ENCODE measurements around the gene RITA1.
A peak's percentile ranks its signal among the peaks of the same experiment; 100 is the strongest.
"Not testable (repeated sequence)": the region's sequence is repeated elsewhere in the genome, so short reads cannot be mapped to it uniquely, and the experiment has no call there.

The RITA1 gene
- long read RNA-seq, donor 1, transcript RITA1-201 (4 exons, 2,053 nt): major isoform, 14 of 26 reads
- long read RNA-seq, donor 1, partial matches to known transcripts: 12 of 26 reads
- long read RNA-seq, donor 1, other reads (novel, unspliced or antisense): 0 of 26 reads
- long read RNA-seq, donor 2, transcript RITA1-201 (4 exons, 2,053 nt): major isoform, 8 of 17 reads
- long read RNA-seq, donor 2, partial matches to known transcripts: 7 of 17 reads
- long read RNA-seq, donor 2, other reads (novel, unspliced or antisense): 0 of 17 reads
- long read RNA-seq, donor 3, partial matches to known transcripts: 0 of 5 reads
- long read RNA-seq, donor 3, other reads (novel, unspliced or antisense): 0 of 5 reads
- long read RNA-seq, donor 4, transcript RITA1-201 (4 exons, 2,053 nt): major isoform, 8 of 9 reads
- long read RNA-seq, donor 4, partial matches to known transcripts: 0 of 9 reads
- long read RNA-seq, donor 4, other reads (novel, unspliced or antisense): 0 of 9 reads
- long read RNA-seq, donor 5, transcript RITA1-201 (4 exons, 2,053 nt): major isoform, 11 of 11 reads
- long read RNA-seq, donor 5, partial matches to known transcripts: 0 of 11 reads
- long read RNA-seq, donor 5, other reads (novel, unspliced or antisense): 0 of 11 reads
- long read RNA-seq, donor 6, transcript RITA1-201 (4 exons, 2,053 nt): major isoform, 5 of 6 reads
- long read RNA-seq, donor 6, partial matches to known transcripts: 0 of 6 reads
- long read RNA-seq, donor 6, other reads (novel, unspliced or antisense): 0 of 6 reads
- long read RNA-seq, donor 7, transcript RITA1-201 (4 exons, 2,053 nt): major isoform, 15 of 18 reads
- long read RNA-seq, donor 7, partial matches to known transcripts: 0 of 18 reads
- long read RNA-seq, donor 7, other reads (novel, unspliced or antisense): 0 of 18 reads
- long read RNA-seq, donor 8, transcript RITA1-201 (4 exons, 2,053 nt): major isoform, 8 of 10 reads
- long read RNA-seq, donor 8, partial matches to known transcripts: 0 of 10 reads
- long read RNA-seq, donor 8, other reads (novel, unspliced or antisense): 0 of 10 reads

- DNase-seq: peak; percentile 99
These were observed at the start of gene RITA1, which contains the start of gene DDX54 for GRCh38 chr12:113185180-113186032. Gene RITA1 (plus strand): TSS chr12:113185721. CDS start chr12:113186747, 1,026 bp downstream. Gene DDX54 (minus strand): TSS chr12:113185478. CDS start chr12:113185451, 27 bp downstream.

- DNase-seq: no peak
These were observed 49.2 kb upstream of the RITA1 start for GRCh38 chr12:113136128-113136989.

- DNase-seq: no peak
These were observed 48.5 kb upstream of the RITA1 start for GRCh38 chr12:113136990-113137511.

GRCh38 chr12:113137861-113138783 lies 47.4 kb upstream of the RITA1 start:
- no peak for DNase-seq

GRCh38 chr12:113138826-113139225 lies 46.7 kb upstream of the RITA1 start:
- DNase-seq: no peak

- DNase-seq: no peak
These were observed 44.8 kb upstream of the RITA1 start for GRCh38 chr12:113140706-113141105.

GRCh38 chr12:113141716-113142115 lies 43.8 kb upstream of the RITA1 start:
- not testable (repeated sequence) for DNase-seq

- no peak for DNase-seq
These were observed 43.2 kb upstream of the RITA1 start for GRCh38 chr12:113142173-113142885.

- DNase-seq: no peak
These were observed 42.6 kb upstream of the RITA1 start for GRCh38 chr12:113142886-113143332.

GRCh38 chr12:113143959-113144358 lies 41.6 kb upstream of the RITA1 start:
- no peak for DNase-seq

- no peak for DNase-seq
These were observed 40.7 kb upstream of the RITA1 start for GRCh38 chr12:113144806-113145205.

- DNase-seq: no peak
These were observed 39.6 kb upstream of the RITA1 start for GRCh38 chr12:113145720-113146551.

- no peak for DNase-seq
These were observed 38.5 kb upstream of the RITA1 start for GRCh38 chr12:113146999-113147398.

GRCh38 chr12:113149361-113150150 lies 36.0 kb upstream of the RITA1 start, which contains the start of gene CFAP73:
Gene CFAP73 (plus strand): TSS chr12:113149724. CDS start chr12:113149858, 134 bp downstream.
- peak; percentile 85 for DNase-seq

GRCh38 chr12:113151655-113152054 lies 33.9 kb upstream of the RITA1 start:
- no peak for DNase-seq

GRCh38 chr12:113152196-113152834 lies 33.2 kb upstream of the RITA1 start:
- DNase-seq: no peak
